Endometrium (tissue), 2 donors: ENCODE results near the gene PRM1.

Experiments
- FAIRE-seq: peaks from 2 replicates; lab custom pipeline; 2012; peaks lifted over from hg19 to GRCh38; lab: Jason Lieb, UNC
- donor health status: control.
- donor health status: control.

PRM1 gene

DNA sequence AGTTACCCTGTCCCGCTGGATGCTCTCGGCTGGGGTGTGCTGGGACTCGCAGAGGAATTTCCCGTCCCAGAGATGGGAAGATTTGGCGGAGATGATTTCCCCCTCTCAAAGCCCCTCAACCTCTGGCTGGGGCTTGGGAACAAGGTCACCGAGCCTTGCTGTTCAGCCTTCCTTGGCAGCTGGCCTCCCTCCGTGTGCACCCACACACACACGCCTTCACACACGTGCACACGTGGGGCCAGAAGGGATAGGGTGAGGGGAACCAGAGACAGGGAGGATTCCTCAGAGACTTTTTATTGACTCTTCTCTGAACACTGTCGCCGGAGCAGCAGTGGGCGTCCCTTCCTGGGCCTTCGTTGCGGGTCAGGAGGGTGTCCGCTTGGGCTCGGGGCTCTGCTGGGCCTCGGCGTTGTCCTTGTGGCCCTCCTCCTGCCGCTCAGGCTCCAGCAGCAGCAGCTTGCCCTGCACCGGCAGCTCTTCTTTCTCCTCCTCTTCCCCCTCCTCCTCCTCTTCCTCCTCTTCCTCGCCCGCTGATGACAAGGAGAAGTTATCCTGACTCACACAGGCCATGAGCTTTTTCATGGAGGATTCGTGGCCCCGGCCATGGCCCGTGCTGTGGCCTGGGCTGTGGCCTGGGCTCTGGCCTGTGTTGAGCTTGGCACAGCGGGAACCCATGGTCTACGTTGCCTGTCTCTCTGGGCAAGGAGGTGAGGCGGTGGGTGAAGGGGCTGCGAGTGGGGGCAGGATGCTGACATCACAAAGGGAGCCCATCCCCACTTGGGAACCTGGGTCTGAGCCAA is 8.0 kb downstream of the PRM1 start, which contains the start of gene PRM3:
TSS of gene PRM3 (minus strand) at position 709 of the 800 bp plus-strand sequence. CDS start at position 675, 34 bp downstream.
- no peak for FAIRE-seq

DNA sequence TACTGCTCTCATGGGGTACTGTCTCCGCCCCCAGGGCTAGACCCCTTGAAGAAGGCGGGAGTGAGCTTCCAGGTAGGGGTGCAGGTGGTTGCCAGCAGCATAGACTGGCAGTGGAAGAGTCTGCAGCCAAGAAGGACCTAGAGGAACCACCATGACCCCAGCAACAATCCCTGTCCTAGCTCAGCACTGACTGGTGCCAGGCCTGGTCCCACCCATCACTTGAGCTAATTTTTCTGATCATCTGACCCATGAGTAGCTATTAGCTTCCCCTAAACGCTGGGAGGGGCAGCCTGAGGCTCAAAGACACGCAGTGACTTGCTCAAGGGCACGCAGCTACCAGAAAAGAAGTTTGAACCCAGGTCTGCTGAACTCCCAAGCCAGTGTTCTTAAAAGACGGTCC is 8.6 kb downstream of the PRM1 start:
- no peak for FAIRE-seq

DNA sequence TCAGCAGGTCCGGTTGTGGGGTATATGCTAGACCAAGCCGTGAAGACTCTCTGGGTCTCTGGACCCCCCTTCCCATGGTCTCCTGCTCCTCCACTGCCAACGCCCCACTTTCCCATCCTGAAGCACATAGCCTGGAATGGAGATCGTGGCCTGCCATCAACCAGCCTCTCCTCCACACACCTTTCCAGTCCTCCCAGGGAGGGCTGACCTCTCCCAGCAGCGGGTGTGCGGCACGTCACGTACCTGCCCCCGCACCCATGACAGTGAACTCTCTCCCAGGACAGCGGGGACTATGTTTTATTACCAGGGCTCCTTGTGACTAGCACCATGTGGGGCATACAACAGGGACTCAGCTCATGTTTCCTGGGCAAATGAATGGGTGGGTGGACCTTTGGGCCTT is 9.5 kb downstream of the PRM1 start:
- FAIRE-seq, result no peak

DNA sequence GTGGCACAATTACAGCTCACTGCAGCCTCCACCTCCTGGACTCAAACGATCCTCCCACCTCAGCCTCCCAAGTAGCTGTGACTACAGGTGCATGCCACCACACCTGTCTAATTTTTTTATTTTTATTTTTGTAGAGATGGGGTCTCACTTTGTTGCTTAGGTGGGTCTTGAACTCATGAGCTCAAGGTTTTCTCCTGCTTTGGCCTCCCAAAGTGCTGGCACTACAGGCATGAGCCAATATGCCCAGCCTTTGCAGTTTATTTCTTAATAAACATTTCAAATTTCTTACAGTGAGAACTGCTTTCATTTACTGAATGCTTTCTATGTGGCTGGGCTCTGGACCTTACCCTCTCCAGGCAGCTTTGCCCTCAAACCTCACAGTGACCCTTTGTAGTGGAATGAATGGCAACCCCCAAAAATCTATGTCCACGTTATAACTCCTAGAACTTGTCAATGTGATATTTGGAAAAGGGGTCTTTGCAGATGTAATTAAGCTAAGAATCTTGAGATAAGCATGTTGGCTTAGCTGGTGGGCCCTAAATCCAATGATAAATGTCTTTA is 10.4 kb downstream of the PRM1 start:
- FAIRE-seq, result no peak

DNA sequence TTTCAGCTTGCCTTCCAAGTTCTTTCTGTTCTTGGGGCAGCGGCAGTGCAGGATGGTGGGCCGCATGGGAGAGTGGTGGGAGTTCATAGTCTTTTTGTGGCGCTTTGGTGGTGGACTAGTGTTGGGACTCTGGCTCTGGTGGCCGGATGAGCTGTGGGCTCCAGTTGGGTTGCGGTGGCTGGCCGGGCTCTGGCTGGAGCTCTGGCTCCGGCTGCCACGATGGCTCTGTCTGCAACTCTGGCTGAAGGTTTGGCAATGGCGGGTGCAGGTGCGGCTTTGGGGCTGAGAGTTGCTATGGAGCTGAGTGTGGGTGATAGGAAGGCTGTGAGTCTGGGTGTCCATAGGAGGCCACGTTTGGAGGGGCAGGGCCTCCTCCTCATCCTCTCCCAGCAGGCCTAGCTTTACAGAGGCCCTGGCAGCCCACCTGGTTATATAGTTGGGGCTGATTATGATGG is 12.2 kb downstream of the PRM1 start, which contains the start of gene TNP2:
TSS of gene TNP2 (minus strand) at position 405 of the 455 bp plus-strand sequence. CDS start at position 342, 63 bp downstream.
- FAIRE-seq, result no peak

DNA sequence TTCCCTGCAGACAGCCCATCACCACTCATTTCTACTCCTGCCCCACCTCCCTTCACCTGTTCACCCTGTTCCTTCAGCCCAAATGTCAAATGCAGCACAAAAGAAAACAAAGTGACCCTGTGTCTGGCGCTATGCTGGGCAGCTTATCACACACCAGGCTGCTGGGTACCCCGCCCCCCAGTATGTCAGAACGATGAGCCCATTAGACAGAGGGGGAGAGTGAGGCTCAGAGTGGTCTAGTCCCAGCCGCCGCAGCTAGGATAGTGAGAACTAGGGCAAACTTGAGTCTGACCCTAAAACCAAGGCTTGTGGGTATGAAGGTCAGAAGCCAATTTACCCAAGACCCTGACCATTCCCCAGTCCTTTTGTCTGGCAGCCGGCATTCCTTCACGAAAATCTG is 16.0 kb downstream of the PRM1 start:
- no peak for FAIRE-seq

DNA sequence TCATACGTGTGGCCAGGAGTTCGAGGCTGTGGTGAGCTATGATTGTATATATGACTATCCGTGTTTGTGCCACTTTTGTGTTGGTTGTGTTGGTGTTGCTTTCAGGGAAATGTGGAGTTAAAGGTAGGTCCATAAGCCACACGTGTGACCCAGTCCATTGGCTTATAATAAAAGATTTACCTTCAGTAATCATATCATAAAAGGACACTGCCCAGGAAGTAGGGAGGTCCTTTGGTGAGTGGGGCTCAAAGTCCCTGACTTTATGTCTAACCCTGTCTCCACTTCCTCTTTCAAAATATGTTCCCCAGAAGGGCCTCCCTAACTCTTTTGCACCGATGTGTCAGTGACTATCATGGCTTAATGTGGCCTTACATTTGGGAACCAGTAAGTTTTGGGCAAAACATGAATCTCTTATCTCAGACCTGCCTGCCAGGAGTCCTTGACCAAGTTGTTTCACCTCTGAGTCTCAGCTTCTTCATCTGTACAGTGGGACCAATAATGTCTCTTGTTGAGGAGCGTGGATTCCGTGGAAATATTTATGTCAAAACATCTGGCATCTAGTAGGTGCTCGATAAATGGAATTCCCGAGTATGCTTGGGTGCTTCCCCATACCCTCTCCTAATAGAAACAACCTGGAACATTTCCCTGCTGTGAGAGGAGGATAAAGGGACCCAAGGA is 16.8 kb downstream of the PRM1 start:
- no peak for FAIRE-seq

DNA sequence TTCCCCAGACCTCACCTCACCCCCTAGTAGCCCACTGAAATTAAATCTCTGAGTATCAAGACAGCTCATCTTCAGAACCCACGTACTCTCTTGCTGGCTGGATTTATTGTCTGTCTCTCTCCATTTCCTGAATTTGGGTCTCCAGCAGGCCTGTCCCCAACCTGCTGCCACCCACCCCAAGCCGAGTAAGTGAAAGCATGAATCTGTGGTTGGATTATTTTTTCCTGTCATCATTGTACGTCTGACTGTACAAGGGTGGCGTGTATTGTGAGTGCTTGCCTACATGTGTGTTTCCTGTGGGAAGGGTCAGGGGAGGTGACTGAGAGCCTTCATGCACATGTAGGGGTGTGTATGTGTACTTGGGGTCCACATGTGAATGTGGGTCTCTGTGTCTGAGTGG is 17.4 kb downstream of the PRM1 start:
- FAIRE-seq, result no peak

DNA sequence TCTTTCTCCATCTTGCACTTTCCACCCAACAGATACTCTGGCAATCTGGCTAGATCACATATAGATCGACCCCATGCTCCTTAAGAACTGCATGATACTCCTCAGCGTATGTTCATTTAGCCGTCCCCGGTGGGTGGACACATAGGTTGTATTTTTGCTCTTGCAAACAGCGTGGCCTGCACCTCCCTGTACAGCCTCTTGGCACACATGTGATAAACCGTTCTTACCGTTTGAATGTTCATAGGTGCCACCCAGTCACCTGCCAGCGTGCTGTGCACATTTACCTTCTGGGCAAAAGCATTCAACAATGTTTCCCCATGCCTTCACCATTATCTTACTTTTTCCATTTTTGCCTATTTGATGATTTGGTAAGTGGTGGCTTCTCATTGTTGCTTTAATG is 18.2 kb downstream of the PRM1 start:
- no peak for FAIRE-seq

DNA sequence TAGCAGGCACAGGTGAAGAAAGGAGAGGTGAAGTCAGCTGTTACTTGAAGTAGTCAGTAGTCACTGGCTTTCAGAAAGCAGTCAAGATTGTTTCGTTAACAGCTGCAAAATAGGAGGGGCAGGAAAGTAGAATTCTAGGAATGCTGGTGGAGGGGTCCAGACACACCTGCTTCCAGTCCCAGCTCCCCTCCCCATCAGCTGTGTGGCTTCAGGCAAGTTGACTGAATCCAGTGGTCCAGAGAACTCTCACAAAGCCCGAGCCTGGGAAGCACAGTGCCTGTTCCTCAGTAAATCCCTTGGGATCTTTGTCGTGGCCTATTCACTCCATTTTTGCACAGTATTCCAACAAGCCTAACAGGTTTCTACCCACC is 20.5 kb downstream of the PRM1 start:
- no peak for FAIRE-seq

DNA sequence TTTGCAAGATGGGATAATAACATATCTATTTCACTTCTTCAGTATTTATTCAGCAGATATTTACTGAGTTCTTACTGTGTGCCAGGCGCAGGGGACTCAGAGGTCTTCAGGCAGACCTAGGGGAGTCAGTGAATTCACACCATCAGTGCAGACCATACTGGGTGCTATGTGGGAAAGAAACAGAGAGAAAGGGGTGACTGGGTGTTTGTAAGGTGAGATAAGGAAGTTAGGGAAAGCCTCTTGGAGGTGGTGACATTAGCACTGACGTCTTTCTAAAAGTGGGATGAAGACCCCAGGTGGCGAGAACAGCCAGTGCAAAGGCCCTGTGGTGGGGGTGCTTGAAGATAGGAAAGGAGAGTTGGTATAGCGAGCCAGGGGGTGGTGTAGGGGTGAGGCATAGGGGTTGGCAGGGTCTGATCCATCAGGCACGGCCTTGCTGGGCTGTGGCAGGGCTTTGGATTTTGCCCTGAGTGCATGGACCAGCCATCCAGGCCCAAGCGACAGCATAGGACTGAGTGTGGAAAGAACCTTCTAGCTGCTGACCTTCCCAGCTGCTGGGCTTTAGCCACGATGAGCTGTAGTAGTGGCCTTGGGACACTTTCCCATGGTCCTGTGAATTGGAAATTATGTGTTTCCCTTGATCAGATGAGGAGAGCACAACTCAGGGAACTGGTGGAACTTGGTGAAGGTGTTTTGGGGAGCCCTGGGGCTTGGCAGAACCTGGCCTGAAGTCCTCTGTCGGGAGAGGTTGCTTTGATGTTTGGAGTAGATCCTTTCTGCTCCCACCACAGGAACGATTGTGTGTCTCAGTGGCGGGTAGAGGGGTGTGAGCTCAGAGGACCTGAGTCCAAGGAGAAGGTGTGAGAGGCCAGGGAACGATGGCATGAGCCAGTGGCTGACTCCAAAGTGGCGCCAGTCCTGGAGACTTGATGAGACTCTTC is 21.2 kb downstream of the PRM1 start:
- no peak for FAIRE-seq

DNA sequence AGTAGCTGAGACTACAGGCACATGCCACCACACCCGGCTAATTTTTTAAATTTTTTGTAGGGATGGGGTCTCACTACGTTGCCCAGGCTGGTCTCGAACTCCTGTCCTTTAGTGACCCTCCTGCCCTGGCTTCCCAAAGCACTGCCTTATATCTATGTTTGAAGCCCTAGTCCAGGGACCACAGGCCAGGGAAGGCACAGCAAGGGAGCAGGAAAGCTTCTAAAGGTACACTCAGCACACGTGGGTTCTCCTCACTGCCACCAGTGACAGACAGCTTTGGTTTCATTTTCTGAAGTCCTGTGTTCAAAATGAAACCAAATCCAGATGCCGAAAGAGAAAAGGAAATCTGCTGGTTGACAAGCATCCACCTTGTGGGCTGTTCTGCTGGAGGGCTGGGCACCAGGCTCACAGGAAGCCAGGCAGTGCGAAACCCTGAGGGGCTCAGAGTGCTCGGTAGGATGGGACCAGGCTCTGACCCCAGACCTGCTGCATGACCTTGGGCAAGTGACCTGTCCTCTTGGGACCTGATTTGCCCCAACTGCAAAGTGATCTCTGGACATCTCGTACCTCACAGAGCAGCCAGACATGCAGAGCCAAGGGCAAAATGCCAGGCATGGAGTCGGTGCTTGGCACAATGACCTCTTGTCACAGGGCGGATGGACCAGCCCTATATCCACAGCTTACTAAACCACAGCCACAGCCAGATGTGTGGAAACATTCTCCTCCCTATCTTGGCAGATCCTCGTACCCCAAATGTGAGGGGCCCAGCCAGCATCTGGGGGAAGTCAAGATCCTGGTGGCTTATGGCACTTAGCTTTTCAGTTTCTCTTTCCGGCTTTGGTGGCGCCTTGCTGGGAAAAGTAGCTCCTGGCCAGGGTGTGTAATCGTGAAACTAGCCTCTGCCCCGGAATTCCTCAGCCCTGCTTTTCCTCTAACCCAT is 22.3 kb downstream of the PRM1 start:
- FAIRE-seq, result no peak

DNA sequence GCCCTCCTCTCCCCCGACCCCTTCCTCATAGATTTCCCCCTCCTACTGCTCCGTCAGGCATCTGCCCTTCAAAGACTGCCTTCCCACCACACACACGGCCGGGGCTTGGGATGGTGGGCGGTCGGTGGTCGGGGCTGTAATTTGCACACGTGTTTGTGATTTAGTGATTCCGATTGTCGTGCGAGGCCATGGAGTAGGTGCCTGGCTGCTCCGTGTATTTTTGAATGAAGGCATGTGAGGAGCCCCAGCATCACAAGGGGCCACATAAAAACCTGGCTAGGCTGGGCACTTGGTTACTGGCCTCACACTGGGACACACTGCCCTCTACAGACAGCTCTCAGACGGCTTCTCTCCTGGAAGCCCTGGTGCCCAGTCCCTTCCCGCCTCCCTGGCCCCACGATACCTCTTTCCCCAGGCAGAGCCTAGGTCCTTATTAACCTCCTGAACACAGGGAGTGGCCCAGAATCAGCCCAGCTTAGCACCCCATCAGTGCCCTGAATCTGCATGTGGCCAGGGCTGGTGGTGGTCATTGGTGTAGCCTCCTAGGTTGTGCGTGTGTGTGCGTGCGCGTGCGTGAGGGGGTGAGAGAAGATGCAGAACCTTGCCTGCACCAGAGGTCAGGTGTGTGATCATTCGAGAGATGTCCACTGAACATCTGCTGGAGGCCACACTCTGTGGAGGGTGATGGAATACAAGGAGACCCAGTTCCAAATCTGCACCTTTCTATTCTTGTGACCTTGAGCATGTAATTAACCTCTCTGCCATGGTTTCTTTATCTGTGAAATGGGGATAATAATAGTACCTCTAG is 23.8 kb downstream of the PRM1 start:
- FAIRE-seq, result no peak

DNA sequence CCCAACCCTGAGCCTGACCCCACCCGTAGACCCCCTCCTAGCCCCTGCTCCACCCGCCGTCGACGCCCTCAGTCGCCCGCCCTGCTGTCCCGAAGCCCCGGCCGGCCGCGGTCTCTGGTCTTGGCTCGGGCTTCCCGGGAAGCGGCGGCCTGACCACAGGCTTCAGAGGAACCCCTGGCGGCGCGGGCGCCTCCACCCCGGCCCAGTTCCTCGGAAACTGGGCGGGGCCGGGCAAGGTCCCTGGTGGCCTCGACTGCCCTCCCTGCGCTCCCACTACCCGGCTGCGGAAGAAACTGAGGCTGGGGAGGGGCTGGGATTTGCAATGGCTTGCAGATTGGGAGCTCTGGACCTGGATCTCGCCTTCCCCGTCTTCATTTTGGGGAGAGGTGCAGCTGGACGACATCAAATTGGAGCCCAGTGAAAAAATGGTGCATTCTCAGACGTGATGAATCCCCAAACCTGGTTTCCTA is 24.4 kb downstream of the PRM1 start:
- no peak for FAIRE-seq

DNA sequence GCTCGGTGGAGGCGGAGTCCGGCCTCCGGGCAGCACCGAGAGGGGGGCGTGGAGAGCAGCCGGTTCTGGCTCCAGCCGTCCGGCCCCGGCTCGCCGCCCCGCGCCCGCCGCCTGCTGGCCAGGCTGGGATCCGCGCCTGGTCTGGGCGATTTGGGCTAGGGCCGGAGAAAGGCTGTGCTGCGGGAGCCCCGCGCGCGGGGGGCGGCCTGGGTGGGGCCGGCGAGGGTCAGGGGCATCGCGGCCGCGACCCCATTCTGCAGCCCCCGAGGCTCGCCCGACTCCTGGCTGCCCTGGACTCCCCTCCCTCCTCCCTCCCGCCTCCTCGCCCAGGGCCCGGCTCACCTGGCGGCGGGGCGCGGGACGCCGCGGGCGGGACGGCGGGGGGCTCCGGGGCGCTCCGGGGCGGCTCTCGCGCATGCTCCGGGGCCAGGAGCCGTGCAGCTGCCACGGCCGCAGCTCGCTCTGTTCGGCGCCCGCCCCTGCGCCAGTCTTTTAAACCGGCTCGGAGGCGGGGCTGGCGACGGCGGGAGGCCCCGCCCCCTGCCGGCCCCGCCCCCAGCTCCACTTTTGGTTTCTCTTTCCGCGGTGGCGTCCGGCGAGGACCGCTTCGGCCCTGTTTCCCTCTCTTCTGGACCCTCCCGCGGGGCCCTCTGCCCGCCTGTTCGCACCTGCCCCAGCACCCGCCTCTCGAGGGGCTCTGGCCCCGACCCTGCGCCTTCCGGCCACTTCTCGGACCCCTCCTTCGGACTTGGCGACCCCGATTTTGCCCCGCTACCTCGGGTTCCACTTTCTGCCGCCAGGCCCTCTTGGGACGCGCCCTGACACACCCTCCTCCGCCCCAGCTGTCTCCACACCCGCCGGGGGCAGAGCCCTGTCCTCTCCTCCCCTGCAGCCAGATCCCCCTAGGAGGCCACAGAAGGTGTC is 25.1 kb downstream of the PRM1 start, which contains the start of gene SOCS1:
TSS of gene SOCS1 (minus strand) at position 468 of the 924 bp plus-strand sequence. CDS start 726 bp downstream, outside the sequence.
- FAIRE-seq, result no peak

DNA sequence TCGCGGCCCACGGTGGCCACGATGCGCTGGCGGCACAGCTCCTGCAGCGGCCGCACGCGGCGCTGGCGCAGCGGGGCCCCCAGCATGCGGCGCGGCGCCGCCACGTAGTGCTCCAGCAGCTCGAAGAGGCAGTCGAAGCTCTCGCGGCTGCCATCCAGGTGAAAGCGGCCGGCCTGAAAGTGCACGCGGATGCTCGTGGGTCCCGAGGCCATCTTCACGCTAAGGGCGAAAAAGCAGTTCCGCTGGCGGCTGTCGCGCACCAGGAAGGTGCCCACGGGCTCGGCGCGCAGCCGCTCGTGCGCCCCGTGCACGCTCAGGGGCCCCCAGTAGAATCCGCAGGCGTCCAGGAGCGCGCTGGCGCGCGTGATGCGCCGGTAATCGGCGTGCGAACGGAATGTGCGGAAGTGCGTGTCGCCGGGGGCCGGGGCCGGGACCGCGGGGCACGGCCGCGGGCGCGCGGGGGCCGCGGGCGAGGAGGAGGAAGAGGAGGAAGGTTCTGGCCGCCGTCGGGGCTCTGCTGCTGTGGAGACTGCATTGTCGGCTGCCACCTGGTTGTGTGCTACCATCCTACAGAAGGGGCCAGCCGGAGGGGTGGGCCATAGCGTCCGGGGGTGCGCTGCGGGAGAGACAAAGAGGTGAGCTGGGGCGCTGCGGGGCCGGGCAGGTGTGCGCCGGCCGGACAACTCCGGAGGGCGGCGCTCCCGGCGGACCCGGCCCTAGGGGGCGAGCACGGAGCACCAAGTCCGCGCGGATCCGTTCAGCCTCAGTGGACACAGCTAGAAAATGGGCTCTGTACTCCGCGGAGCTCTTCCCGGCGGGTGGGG is 26.0 kb downstream of the PRM1 start:
- no peak for FAIRE-seq
